GM19351 (cell line): ENCODE measurements around the gene SERPINC1.
"Not testable (repeated sequence)": the region's sequence is repeated elsewhere in the genome, so short reads cannot be mapped to it uniquely, and the experiment has no call there.

Experiments
- ATAC-seq: cut with Tn5 transposase; IDR thresholded peaks from one replicate; pipeline ENCODE4 v1.9.1; 2021; ENCODE audit warnings: mild to moderate bottlenecking, moderate library complexity; ENCODE audit not compliant: unreplicated experiment

The SERPINC1 gene

GRCh38 chr1:173863224-173864161 lies 53.6 kb downstream of the SERPINC1 start:
- no peak for ATAC-seq

GRCh38 chr1:173862769-173863223 lies 54.3 kb downstream of the SERPINC1 start:
- no peak for ATAC-seq

- not testable (repeated sequence) for ATAC-seq
Measured at GRCh38 chr1:173862146-173862768, 54.9 kb downstream of the SERPINC1 start.

GRCh38 chr1:173861731-173862145 lies 55.4 kb downstream of the SERPINC1 start:
- no peak for ATAC-seq

- no peak for ATAC-seq
Measured at GRCh38 chr1:173860065-173860464, 57.1 kb downstream of the SERPINC1 start.

- ATAC-seq: not testable (repeated sequence)
Measured at GRCh38 chr1:173859547-173859946, 57.6 kb downstream of the SERPINC1 start.

- ATAC-seq: no peak
Measured at GRCh38 chr1:173857363-173857917, 59.7 kb downstream of the SERPINC1 start.

GRCh38 chr1:173856903-173857302 lies 60.2 kb downstream of the SERPINC1 start:
- ATAC-seq: no peak

GRCh38 chr1:173856014-173856413 lies 61.1 kb downstream of the SERPINC1 start:
- no peak for ATAC-seq
